K562 (cell line): Measurements from ENCODE around the gene FAT2. TPM values are rescaled to one million over a fixed set of nuclear protein-coding genes. Genes with fewer than 3 reads are reported as not detected.

Experiments
- ATAC-seq: fragments of 200-7000 bp; cut with Tn5 transposase; 3 replicates; pipeline ENCODE4 v1.9.1; 2020; ENCODE audit warnings: moderate library complexity
- BruUV-seq: library from RNA; stranded (reverse); fragments of 400-500 nt; replicated peaks from 2 replicates; lab custom pipeline; 2021; lab: Mats Ljungman, UMichigan
- CTCF ChIA-PET: fragments of 300-600 bp; formaldehyde crosslinking; extraction: SDS; loops from one replicate; lab custom pipeline; 2021; ENCODE audit warnings: low intra/inter-chr PET ratio; lab: Yijun Ruan, JAX
- POLR2A ChIA-PET: fragments of 300-600, 350-650 bp; sonication (Branson Sonifier 250); formaldehyde crosslinking; extraction: SDS; loops from one replicate; lab custom pipeline; 2021; ENCODE audit warnings: antibody characterized with exemption, inconsistent platforms; lab: Yijun Ruan, JAX
- DNase-seq, 4 experiments: peaks; one replicate each; pipeline versions ENCODE4 v3.0.0 to v3.0.0-alpha.2; 2011 to 2018; ENCODE audit warnings: low spot score in 3 of 4, mixed read lengths in 3 of 4; ENCODE audit errors: extremely low read depth in 1 of 4
- FAIRE-seq: peaks from 2 replicates; lab custom pipeline; 2011; peaks lifted over from hg19 to GRCh38; lab: Jason Lieb, UNC
- H2AFZ ChIP-seq: 2 replicates; pipeline ENCODE4 v1.6.0; 2011; ENCODE audit warnings: low read depth, low read length, control low read depth, inconsistent platforms
- H3K27ac ChIP-seq: fragments of 200-600 bp; 3 replicates; pipeline ENCODE4 v1.8.0; 2011; ENCODE audit warnings: low read depth, mild to moderate bottlenecking, control low read depth, inconsistent platforms, low read length, moderate library complexity, mixed read lengths; ENCODE audit errors: extremely low read depth
- H3K27me3 ChIP-seq, 2 experiments: fragments of 300-600 bp in 1 of 2; 2 replicates in 1 of 2; 3 replicates in 1 of 2; pipeline versions ENCODE4 v1.6.0 to v1.8.0; 2011; ENCODE audit warnings: inconsistent platforms in 2 of 2, low read length in 2 of 2, mild to moderate bottlenecking in 1 of 2, mixed read lengths in 1 of 2, moderate library complexity in 1 of 2; ENCODE audit not compliant: control insufficient read depth in 2 of 2, insufficient read depth in 2 of 2
- H3K36me3 ChIP-seq: fragments of 300-600 bp; 3 replicates; pipeline ENCODE4 v1.8.0; 2011; ENCODE audit warnings: mild to moderate bottlenecking, low read length, inconsistent platforms; ENCODE audit not compliant: control insufficient read depth, insufficient read depth
- H3K4me1 ChIP-seq, 2 experiments: fragments of 200-600 bp in 1 of 2; replicated peaks in 1 of 2; 2 replicates in 1 of 2; 3 replicates in 1 of 2; pipeline versions ENCODE4 v1.5.1 to v1.8.0; 2011; ENCODE audit warnings: inconsistent platforms in 2 of 2, low read length in 2 of 2, mild to moderate bottlenecking in 1 of 2, mixed read lengths in 1 of 2, moderate library complexity in 1 of 2; ENCODE audit not compliant: control insufficient read depth in 2 of 2, insufficient read depth in 2 of 2
- H3K4me2 ChIP-seq: 2 replicates; pipeline ENCODE4 v1.6.1; 2011; ENCODE audit warnings: low read length, control low read depth, inconsistent platforms, mixed read lengths; ENCODE audit not compliant: insufficient read depth
- H3K4me3 ChIP-seq: fragments of 200-600 bp; sonication (generic), shearing (Covaris generic); 2 replicates; pipeline ENCODE4 v1.5.1; 2016; ENCODE audit warnings: control low read depth, inconsistent platforms
- H3K79me2 ChIP-seq: fragments of 200-600 bp; 3 replicates; pipeline ENCODE4 v1.8.0; 2011; ENCODE audit warnings: low read length, inconsistent platforms; ENCODE audit not compliant: control insufficient read depth, insufficient read depth
- H3K9ac ChIP-seq, 2 experiments: 2 replicates each; pipeline versions ENCODE4 v1.6.0 to v1.6.1; 2011; ENCODE audit warnings: low read depth in 2 of 2, low read length in 2 of 2, control low read depth in 1 of 2, inconsistent platforms in 1 of 2, mild to moderate bottlenecking in 1 of 2, mixed read lengths in 1 of 2; ENCODE audit not compliant: insufficient read depth in 1 of 2
- H3K9me1 ChIP-seq: one replicate; pipeline ENCODE4 v1.6.0; 2011; ENCODE audit warnings: inconsistent platforms, mild to moderate bottlenecking, low read length, moderate library complexity; ENCODE audit not compliant: control insufficient read depth, insufficient read depth
- H3K9me3 ChIP-seq: replicated peaks from 2 replicates; pipeline ENCODE4 v1.5.1; 2011; ENCODE audit warnings: low read depth, low read length, inconsistent platforms; ENCODE audit not compliant: control insufficient read depth, insufficient read depth
- H4K20me1 ChIP-seq: replicated peaks from 2 replicates; pipeline ENCODE4 v1.6.1; 2011; ENCODE audit warnings: low read length, inconsistent platforms, mixed read lengths; ENCODE audit not compliant: control insufficient read depth, insufficient read depth
- HDAC2 ChIP-seq: fragments of 450-650 bp; IDR thresholded peaks from 2 replicates; pipeline ENCODE4 v1.6.1; 2016; ENCODE audit warnings: mild to moderate bottlenecking
- ILF3 ChIP-seq: fragments of 450-650 bp; IDR thresholded peaks from 2 replicates; pipeline ENCODE4 v1.6.1; 2018; ENCODE audit warnings: antibody characterized with exemption, mild to moderate bottlenecking, moderate library complexity, borderline replicate concordance
- LCOR ChIP-seq: sonication (generic); formaldehyde crosslinking; IDR thresholded peaks from 2 replicates; pipeline ENCODE4 v1.8.0; 2022; ENCODE audit warnings: mild to moderate bottlenecking, missing genetic modification reagents
- MAFF ChIP-seq: IDR thresholded peaks from 2 replicates; pipeline ENCODE4 v1.6.1; 2012; ENCODE audit warnings: low read length, improper control_type of control experiment
- NFYB ChIP-seq: IDR thresholded peaks from 2 replicates; pipeline ENCODE4 v1.6.1; 2011; ENCODE audit warnings: mild to moderate bottlenecking, moderate library complexity; ENCODE audit not compliant: insufficient read length; ENCODE audit errors: extremely low read depth
- SPI1 ChIP-seq: IDR thresholded peaks from 2 replicates; pipeline ENCODE4 v1.6.1; 2011; ENCODE audit warnings: low read depth, low read length, control low read depth, borderline replicate concordance
- ZKSCAN8 ChIP-seq: fragments of 200-800 bp; sonication (Bioruptor generic); IDR thresholded peaks from 2 replicates; pipeline ENCODE4 v1.6.1; 2016; ENCODE audit warnings: missing genetic modification characterization, missing compliant biosample characterization
- ZNF347 ChIP-seq: fragments of 450-650 bp; formaldehyde crosslinking; IDR thresholded peaks from 2 replicates; pipeline ENCODE4 v1.4.0; 2020; ENCODE audit warnings: low read depth, mild to moderate bottlenecking, moderate library complexity
- in situ Hi-C: fragments of 300-500 bp; cut with MboI; formaldehyde crosslinking; loops from 4 replicates; pipeline ENCODE4 v1.15.0; 2018; ENCODE audit warnings: inconsistent platforms, mixed read lengths
- intact Hi-C: fragments of 100-400 bp; cut with micrococcal nuclease; formaldehyde crosslinking; loops from 2 replicates; pipeline ENCODE4 v1.14.2; 2022
- polyA plus RNA-seq, 8 experiments: library from polyadenylated mRNA; depleted of rRNA in 4 of 8; stranded (reverse) in 5 of 8; unstranded in 3 of 8; fragments of >200 nt; fragmentation: Nextera tagmentation in 2 of 8; fragmentation: Illumina TruSeq in 1 of 8; extraction: Ambion mirVana in 2 of 8; extraction: Trizol in 1 of 8; gene quantifications; 2 replicates each; pipeline versions ENCODE4 v1.2.1 to v1.2.3, GENCODE V29; 2011 to 2014; ENCODE audit warnings: inconsistent platforms in 1 of 8, missing spikeins in 1 of 8
- total RNA-seq, 7 experiments: library from RNA; depleted of rRNA in 6 of 7; stranded (reverse); fragments of >200 nt in 6 of 7; fragmentation: Illumina TruSeq in 2 of 7; extraction: Trizol in 2 of 7; gene quantifications; 2 replicates each; pipeline versions ENCODE4 v1.2.1 to v1.2.3, GENCODE V29; 2011 to 2021; ENCODE audit warnings: low replicate concordance in 1 of 7
- TF ChIP-seq, protein P1 (sequence below): fragments of 250-450 bp; sonication (Bioruptor Pico); IDR thresholded peaks from 2 replicates; pipeline ENCODE4 v1.5.1; 2021; ENCODE audit warnings: mild to moderate bottlenecking
- TF ChIP-seq, protein P2 (sequence below): fragments of 450-650 bp; IDR thresholded peaks from 2 replicates; pipeline ENCODE4 v1.6.1; 2016; ENCODE audit warnings: low read depth, mild to moderate bottlenecking, moderate library complexity
- TF ChIP-seq, protein P3 (sequence below): fragments of 450-650 bp; conservative IDR thresholded peaks from 2 replicates; pipeline ENCODE4 v1.6.1; 2016; ENCODE audit warnings: missing genetic modification characterization, low read depth, mild to moderate bottlenecking, missing compliant biosample characterization, moderate library complexity
- TF ChIP-seq, protein P4 (sequence below): fragments of 250-450 bp; sonication (Bioruptor Pico); IDR thresholded peaks from 2 replicates; pipeline ENCODE4 v1.4.0; 2020; ENCODE audit warnings: mild to moderate bottlenecking, moderate library complexity, borderline replicate concordance
- TF ChIP-seq, protein P5 (sequence below): fragments of 250-450 bp; sonication (Bioruptor Pico); IDR thresholded peaks from 2 replicates; pipeline ENCODE4 v1.9.0; 2021; ENCODE audit warnings: mild to moderate bottlenecking, inconsistent platforms

FAT2 gene
- total and polyA plus RNA-seq, 9 of the 15 experiments (the other 6 are each of a cell fraction or from before 2014, with no cell fraction given): not detected

DNA sequence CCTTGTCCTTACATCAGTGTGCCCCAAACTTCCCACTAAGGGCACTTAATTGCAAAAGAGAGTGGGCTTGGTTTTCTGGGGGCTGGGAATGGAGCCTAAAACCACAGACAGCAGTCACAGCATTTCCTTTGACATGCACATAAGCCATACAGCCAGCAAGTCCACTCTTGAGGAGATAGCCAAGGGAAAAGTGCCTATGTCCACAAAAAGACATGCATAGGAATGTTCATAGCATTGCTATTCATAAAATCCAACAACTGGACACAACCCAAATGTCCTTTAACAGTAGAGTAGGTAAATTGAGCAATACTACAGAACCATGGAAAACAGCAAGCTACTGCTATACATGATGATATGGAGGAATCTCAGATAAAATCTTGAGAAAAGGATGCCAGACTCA is 11.7 kb upstream of the FAT2 start:
- Histone ChIP-seq H3K79me2 (no peaks in the 10 kb centered on the region), H3K27me3 (peaks cover 0 to 6% of the 10 kb centered on the region in 2 experiments; a peak in 1 of 5 replicates), H3K9me1 (no peaks in the 10 kb centered on the region), H3K36me3 (no peaks in the 10 kb centered on the region), H3K9ac (no peak overlapping the region), H4K20me1 (no peaks in the 10 kb centered on the region), H3K27ac (no peak overlapping the region), H3K4me2 (no peak overlapping the region), H2AFZ (no peak overlapping the region), H3K4me1 (no peaks in the 10 kb centered on the region), H3K4me3 (no peak overlapping the region), H3K9me3 (no peaks in the 10 kb centered on the region)
- in situ Hi-C loops: no loop called here
- POLR2A ChIA-PET: interaction anchor here (0.7 to 1.3 kb wide), 2 partner anchors 9 to 25 kb away, joined by 3 to 4 read pairs; no protein-coding TSS in a partner anchor
- ATAC-seq (no peak), FAIRE-seq (no peak), DNase-seq (no peak)
- CTCF ChIA-PET: no interaction called here
- TF ChIP-seq SPI1: no peak
- TF ChIP-seq, protein P1, sequence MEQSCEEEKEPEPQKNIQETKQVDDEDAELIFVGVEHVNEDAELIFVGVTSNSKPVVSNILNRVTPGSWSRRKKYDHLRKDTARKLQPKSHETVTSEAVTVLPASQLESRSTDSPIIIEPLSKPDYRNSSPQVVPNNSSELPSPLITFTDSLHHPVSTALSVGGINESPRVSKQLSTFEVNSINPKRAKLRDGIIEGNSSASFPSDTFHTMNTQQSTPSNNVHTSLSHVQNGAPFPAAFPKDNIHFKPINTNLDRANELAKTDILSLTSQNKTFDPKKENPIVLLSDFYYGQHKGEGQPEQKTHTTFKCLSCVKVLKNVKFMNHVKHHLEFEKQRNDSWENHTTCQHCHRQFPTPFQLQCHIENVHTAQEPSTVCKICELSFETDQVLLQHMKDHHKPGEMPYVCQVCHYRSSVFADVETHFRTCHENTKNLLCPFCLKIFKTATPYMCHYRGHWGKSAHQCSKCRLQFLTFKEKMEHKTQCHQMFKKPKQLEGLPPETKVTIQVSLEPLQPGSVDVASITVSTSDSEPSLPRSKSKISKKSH: no peak
- TF ChIP-seq, protein P2, sequence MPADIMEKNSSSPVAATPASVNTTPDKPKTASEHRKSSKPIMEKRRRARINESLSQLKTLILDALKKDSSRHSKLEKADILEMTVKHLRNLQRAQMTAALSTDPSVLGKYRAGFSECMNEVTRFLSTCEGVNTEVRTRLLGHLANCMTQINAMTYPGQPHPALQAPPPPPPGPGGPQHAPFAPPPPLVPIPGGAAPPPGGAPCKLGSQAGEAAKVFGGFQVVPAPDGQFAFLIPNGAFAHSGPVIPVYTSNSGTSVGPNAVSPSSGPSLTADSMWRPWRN: no peak
- no peak for TF ChIP-seq ILF3
- TF ChIP-seq LCOR (CRISPR knock-in tag): no peak
- TF ChIP-seq, protein P3, sequence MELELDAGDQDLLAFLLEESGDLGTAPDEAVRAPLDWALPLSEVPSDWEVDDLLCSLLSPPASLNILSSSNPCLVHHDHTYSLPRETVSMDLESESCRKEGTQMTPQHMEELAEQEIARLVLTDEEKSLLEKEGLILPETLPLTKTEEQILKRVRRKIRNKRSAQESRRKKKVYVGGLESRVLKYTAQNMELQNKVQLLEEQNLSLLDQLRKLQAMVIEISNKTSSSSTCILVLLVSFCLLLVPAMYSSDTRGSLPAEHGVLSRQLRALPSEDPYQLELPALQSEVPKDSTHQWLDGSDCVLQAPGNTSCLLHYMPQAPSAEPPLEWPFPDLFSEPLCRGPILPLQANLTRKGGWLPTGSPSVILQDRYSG (tag): no peak
- TF ChIP-seq, protein P4, sequence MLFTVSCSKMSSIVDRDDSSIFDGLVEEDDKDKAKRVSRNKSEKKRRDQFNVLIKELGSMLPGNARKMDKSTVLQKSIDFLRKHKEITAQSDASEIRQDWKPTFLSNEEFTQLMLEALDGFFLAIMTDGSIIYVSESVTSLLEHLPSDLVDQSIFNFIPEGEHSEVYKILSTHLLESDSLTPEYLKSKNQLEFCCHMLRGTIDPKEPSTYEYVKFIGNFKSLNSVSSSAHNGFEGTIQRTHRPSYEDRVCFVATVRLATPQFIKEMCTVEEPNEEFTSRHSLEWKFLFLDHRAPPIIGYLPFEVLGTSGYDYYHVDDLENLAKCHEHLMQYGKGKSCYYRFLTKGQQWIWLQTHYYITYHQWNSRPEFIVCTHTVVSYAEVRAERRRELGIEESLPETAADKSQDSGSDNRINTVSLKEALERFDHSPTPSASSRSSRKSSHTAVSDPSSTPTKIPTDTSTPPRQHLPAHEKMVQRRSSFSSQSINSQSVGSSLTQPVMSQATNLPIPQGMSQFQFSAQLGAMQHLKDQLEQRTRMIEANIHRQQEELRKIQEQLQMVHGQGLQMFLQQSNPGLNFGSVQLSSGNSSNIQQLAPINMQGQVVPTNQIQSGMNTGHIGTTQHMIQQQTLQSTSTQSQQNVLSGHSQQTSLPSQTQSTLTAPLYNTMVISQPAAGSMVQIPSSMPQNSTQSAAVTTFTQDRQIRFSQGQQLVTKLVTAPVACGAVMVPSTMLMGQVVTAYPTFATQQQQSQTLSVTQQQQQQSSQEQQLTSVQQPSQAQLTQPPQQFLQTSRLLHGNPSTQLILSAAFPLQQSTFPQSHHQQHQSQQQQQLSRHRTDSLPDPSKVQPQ: no peak
- no peak for TF ChIP-seq ZNF347
- no peak for TF ChIP-seq HDAC2
- no peak for TF ChIP-seq NFYB
- TF ChIP-seq, protein P5, sequence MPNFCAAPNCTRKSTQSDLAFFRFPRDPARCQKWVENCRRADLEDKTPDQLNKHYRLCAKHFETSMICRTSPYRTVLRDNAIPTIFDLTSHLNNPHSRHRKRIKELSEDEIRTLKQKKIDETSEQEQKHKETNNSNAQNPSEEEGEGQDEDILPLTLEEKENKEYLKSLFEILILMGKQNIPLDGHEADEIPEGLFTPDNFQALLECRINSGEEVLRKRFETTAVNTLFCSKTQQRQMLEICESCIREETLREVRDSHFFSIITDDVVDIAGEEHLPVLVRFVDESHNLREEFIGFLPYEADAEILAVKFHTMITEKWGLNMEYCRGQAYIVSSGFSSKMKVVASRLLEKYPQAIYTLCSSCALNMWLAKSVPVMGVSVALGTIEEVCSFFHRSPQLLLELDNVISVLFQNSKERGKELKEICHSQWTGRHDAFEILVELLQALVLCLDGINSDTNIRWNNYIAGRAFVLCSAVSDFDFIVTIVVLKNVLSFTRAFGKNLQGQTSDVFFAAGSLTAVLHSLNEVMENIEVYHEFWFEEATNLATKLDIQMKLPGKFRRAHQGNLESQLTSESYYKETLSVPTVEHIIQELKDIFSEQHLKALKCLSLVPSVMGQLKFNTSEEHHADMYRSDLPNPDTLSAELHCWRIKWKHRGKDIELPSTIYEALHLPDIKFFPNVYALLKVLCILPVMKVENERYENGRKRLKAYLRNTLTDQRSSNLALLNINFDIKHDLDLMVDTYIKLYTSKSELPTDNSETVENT (CRISPR knock-in tag): no peak
- no peak for TF ChIP-seq MAFF
- TF ChIP-seq ZKSCAN8 (CRISPR knock-in tag): no peak
- BruUV-seq: no TSS peak
- intact Hi-C loops: no loop called here
